H9 (cell line): ENCODE data around the gene IRF2. TPM values are rescaled to one million over a fixed set of nuclear protein-coding genes. Genes with fewer than 3 reads are reported as not detected.

Experiments
- DNase-seq: peaks from one replicate; pipeline ENCODE4 v3.0.0-alpha.2; 2017
- H2AFZ ChIP-seq: one replicate; pipeline ENCODE4 v1.6.1; 2013; ENCODE audit warnings: mild to moderate bottlenecking, low read length, control low read depth, moderate library complexity
- H2AK5ac ChIP-seq: 2 replicates; pipeline ENCODE4 v1.6.1; 2013; ENCODE audit warnings: low read length, control low read depth, mixed read lengths; ENCODE audit not compliant: insufficient read length
- H2BK120ac ChIP-seq: one replicate; pipeline ENCODE4 v1.6.1; 2013; ENCODE audit warnings: low read depth, mild to moderate bottlenecking, low read length, control low read depth, inconsistent platforms; ENCODE audit not compliant: poor library complexity, severe bottlenecking
- H2BK12ac ChIP-seq: 2 replicates; pipeline ENCODE4 v1.6.1; 2013; ENCODE audit warnings: low read length, control low read depth, mixed read lengths, low read depth; ENCODE audit not compliant: insufficient read length
- H2BK15ac ChIP-seq: 2 replicates; pipeline ENCODE4 v1.6.1; 2013; ENCODE audit warnings: low read depth, low read length, control low read depth
- H2BK20ac ChIP-seq: one replicate; pipeline ENCODE4 v1.6.1; 2013; ENCODE audit warnings: low read depth, mild to moderate bottlenecking, low read length, control low read depth, inconsistent platforms; ENCODE audit not compliant: poor library complexity, severe bottlenecking
- H2BK5ac ChIP-seq: 2 replicates; pipeline ENCODE4 v1.6.1; 2013; ENCODE audit warnings: low read length, control low read depth, mixed read lengths; ENCODE audit not compliant: insufficient read length
- H3K14ac ChIP-seq: 2 replicates; pipeline ENCODE4 v1.6.1; 2013; ENCODE audit warnings: low read length, control low read depth; ENCODE audit not compliant: insufficient read depth
- H3K18ac ChIP-seq: 2 replicates; pipeline ENCODE4 v1.6.1; 2013; ENCODE audit warnings: low read depth, mild to moderate bottlenecking, mixed read lengths, low read length, control low read depth; ENCODE audit not compliant: insufficient read length
- H3K23ac ChIP-seq: 2 replicates; pipeline ENCODE4 v1.6.1; 2013; ENCODE audit warnings: low read length, control low read depth, mixed read lengths, low read depth; ENCODE audit not compliant: insufficient read length
- H3K23me2 ChIP-seq: 2 replicates; pipeline ENCODE4 v1.6.1; 2013; ENCODE audit warnings: low read depth, mild to moderate bottlenecking, mixed read lengths, low read length, control low read depth; ENCODE audit not compliant: insufficient read length, poor library complexity, severe bottlenecking
- H3K27ac ChIP-seq: 2 replicates; pipeline ENCODE4 v1.5.1; 2013; ENCODE audit warnings: low read length, control low read depth, mixed read lengths, low read depth; ENCODE audit not compliant: insufficient read length
- H3K27me3 ChIP-seq: 2 replicates; pipeline ENCODE4 v1.6.1; 2013; ENCODE audit warnings: low read length, control low read depth, inconsistent platforms; ENCODE audit not compliant: insufficient read depth
- H3K4ac ChIP-seq: 2 replicates; pipeline ENCODE4 v1.6.1; 2013; ENCODE audit warnings: low read depth, mild to moderate bottlenecking, control low read depth, inconsistent platforms, low read length, moderate library complexity
- H3K4me1 ChIP-seq: 2 replicates; pipeline ENCODE4 v1.6.1; 2013; ENCODE audit warnings: low read length, control low read depth, inconsistent platforms; ENCODE audit not compliant: insufficient read depth
- H3K4me2 ChIP-seq: 2 replicates; pipeline ENCODE4 v1.6.1; 2013; ENCODE audit warnings: low read length, control low read depth, mixed read lengths; ENCODE audit not compliant: insufficient read length, insufficient read depth
- H3K56ac ChIP-seq: 2 replicates; pipeline ENCODE4 v1.6.1; 2013; ENCODE audit warnings: low read depth, mild to moderate bottlenecking, mixed read lengths, low read length, control low read depth; ENCODE audit not compliant: insufficient read length
- H3K79me1 ChIP-seq: 2 replicates; pipeline ENCODE4 v1.6.1; 2013; ENCODE audit warnings: low read depth, mild to moderate bottlenecking, moderate library complexity, low read length, control low read depth, inconsistent platforms; ENCODE audit not compliant: insufficient read depth, poor library complexity, severe bottlenecking
- H3K79me2 ChIP-seq: 2 replicates; pipeline ENCODE4 v1.6.1; 2013; ENCODE audit warnings: low read length, control low read depth, inconsistent platforms; ENCODE audit not compliant: insufficient read depth
- H3K9ac ChIP-seq: 2 replicates; pipeline ENCODE4 v1.6.1; 2013; ENCODE audit warnings: low read length, control low read depth, mixed read lengths; ENCODE audit not compliant: insufficient read length; ENCODE audit errors: extremely low read depth
- H3K9me3 ChIP-seq: one replicate; pipeline ENCODE4 v1.6.1; 2013; ENCODE audit warnings: low read depth, low read length, inconsistent platforms; ENCODE audit not compliant: control insufficient read depth
- H3T11ph ChIP-seq: one replicate; pipeline ENCODE4 v1.6.1; 2013; ENCODE audit warnings: mild to moderate bottlenecking, low read length, control low read depth, inconsistent platforms
- H4K20me1 ChIP-seq: one replicate; pipeline ENCODE4 v1.6.1; 2013; ENCODE audit not compliant: control insufficient read depth, insufficient read length, insufficient read depth
- H4K5ac ChIP-seq: 2 replicates; pipeline ENCODE4 v1.6.1; 2013; ENCODE audit warnings: low read depth, mild to moderate bottlenecking, mixed read lengths, low read length, control low read depth; ENCODE audit not compliant: insufficient read length
- H4K8ac ChIP-seq: replicated peaks from 2 replicates; pipeline ENCODE4 v1.6.1; 2013; ENCODE audit warnings: low read length, control low read depth, mixed read lengths, low read depth; ENCODE audit not compliant: insufficient read length
- H4K91ac ChIP-seq: 2 replicates; pipeline ENCODE4 v1.6.1; 2013; ENCODE audit warnings: low read depth, mild to moderate bottlenecking, moderate library complexity, mixed read lengths, low read length, control low read depth; ENCODE audit not compliant: insufficient read length
- H3K27ac Mint-ChIP-seq, 3 experiments: 2 replicates in 2 of 3; 3 replicates in 1 of 3; pipeline ENCODE4 v1.8.0; 2020 to 2021; ENCODE audit warnings: mixed read lengths in 3 of 3, mild to moderate bottlenecking in 1 of 3, moderate library complexity in 1 of 3
- H3K27me3 Mint-ChIP-seq: 2 replicates; pipeline ENCODE4 v1.8.0; 2021; ENCODE audit warnings: low read depth, mild to moderate bottlenecking, moderate library complexity, mixed read lengths
- H3K36me3 Mint-ChIP-seq, 3 experiments: 2 replicates in 2 of 3; 3 replicates in 1 of 3; pipeline ENCODE4 v1.8.0; 2020 to 2021; ENCODE audit warnings: low read depth in 3 of 3, mixed read lengths in 3 of 3; ENCODE audit not compliant: insufficient read depth in 1 of 3
- H3K4me1 Mint-ChIP-seq, 2 experiments: 2 replicates each; pipeline ENCODE4 v1.8.0; 2020; ENCODE audit warnings: mixed read lengths in 2 of 2
- H3K4me3 Mint-ChIP-seq, 2 experiments: 2 replicates in 1 of 2; 3 replicates in 1 of 2; pipeline ENCODE4 v1.8.0; 2020 to 2021; ENCODE audit warnings: mild to moderate bottlenecking in 2 of 2, mixed read lengths in 2 of 2, moderate library complexity in 1 of 2
- H3K9me3 Mint-ChIP-seq, 2 experiments: 2 replicates in 1 of 2; 3 replicates in 1 of 2; pipeline ENCODE4 v1.8.0; 2020; ENCODE audit warnings: mild to moderate bottlenecking in 2 of 2, mixed read lengths in 2 of 2, moderate library complexity in 1 of 2
- WGBS: extraction: QIAGEN DNeasy Blood & Tissue Kit; methylation state at CpG from one replicate; pipeline ENCODE4 v1.1.7; 2013; ENCODE audit warnings: missing lambda C conversion rate, low lambda C conversion rate, mixed read lengths; ENCODE audit not compliant: insufficient read length; ENCODE audit errors: extremely low coverage; 5-methylcytosine and 5-hydroxymethylcytosine counted together
- total RNA-seq: library from RNA; stranded (reverse); gene quantifications from 2 replicates; pipeline ENCODE4 v1.2.1, GENCODE V29; 2021
- TF ChIP-seq, protein P1 (sequence below): fragments of 200-600 bp; sonication (generic); conservative IDR thresholded peaks from 3 replicates; pipeline ENCODE4 v1.8.0; 2021; ENCODE audit warnings: antibody characterized with exemption, mild to moderate bottlenecking

Gene IRF2
- total RNA-seq, 1 experiment from 2014 or later, result 13.5 TPM

DNA sequence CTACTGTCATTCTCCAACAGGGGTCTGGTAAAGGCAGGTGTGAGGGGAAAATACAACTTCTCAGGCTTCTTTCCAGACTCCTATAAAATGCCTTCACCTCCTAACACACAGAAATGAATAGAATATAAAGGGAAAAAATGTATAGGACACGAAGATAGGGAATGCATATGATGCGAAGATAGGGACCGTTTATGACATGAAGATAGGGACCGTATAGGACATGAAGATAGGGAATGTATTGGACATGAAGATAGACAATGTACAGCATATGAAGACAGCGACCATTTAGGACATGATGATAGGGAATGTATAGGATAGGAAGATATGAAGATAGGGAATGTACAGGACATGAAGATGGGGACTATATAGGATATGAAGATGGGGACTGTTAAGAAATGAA is 10.5 kb downstream of the IRF2 start:
- Histone ChIP-seq H3K4me1 (peaks cover 6% of the 10 kb centered on the region; the same call in 1 of the 2 replicates), H3K27me3 (no peaks in the 10 kb centered on the region), H4K8ac (no peak overlapping the region), H3K27ac (no peak overlapping the region), H3K23ac (no peak overlapping the region), H3K9ac (no peak overlapping the region), H3K4me2 (no peak overlapping the region), H4K91ac (no peak overlapping the region), H3K23me2 (no peaks in the 10 kb centered on the region), H2AFZ (no peak overlapping the region), H2BK120ac (no peak overlapping the region), H2BK20ac (no peak overlapping the region), H3K18ac (no peak overlapping the region), H2BK12ac (no peak overlapping the region), H3T11ph (no peak overlapping the region), H2BK15ac (no peak overlapping the region), H3K9me3 (no peaks in the 10 kb centered on the region), H2BK5ac (no peak overlapping the region), H2AK5ac (no peak overlapping the region), H3K79me1 (peaks cover 7% of the 10 kb centered on the region), H3K56ac (no peak overlapping the region), H3K4ac (no peak overlapping the region), H3K14ac (no peak overlapping the region), H3K79me2 (peaks cover 14% of the 10 kb centered on the region; the same call in 1 of the 2 replicates), H4K5ac (no peak overlapping the region), H4K20me1 (no peaks in the 10 kb centered on the region)
- no CpG with 5 or more reads among the region's 5 CpGs for WGBS
- DNase-seq, result no peak
- Mint-ChIP-seq H3K36me3 (no peaks in the 10 kb centered on the region; a peak in 1 of 7 replicates), H3K9me3 (no peaks in the 10 kb centered on the region), H3K27me3 (no peaks in the 10 kb centered on the region), H3K4me1 (peaks cover 29 to 36% of the 10 kb centered on the region in 2 experiments), H3K27ac (no peak overlapping the region), H3K4me3 (no peak overlapping the region)
- TF ChIP-seq, protein P1, sequence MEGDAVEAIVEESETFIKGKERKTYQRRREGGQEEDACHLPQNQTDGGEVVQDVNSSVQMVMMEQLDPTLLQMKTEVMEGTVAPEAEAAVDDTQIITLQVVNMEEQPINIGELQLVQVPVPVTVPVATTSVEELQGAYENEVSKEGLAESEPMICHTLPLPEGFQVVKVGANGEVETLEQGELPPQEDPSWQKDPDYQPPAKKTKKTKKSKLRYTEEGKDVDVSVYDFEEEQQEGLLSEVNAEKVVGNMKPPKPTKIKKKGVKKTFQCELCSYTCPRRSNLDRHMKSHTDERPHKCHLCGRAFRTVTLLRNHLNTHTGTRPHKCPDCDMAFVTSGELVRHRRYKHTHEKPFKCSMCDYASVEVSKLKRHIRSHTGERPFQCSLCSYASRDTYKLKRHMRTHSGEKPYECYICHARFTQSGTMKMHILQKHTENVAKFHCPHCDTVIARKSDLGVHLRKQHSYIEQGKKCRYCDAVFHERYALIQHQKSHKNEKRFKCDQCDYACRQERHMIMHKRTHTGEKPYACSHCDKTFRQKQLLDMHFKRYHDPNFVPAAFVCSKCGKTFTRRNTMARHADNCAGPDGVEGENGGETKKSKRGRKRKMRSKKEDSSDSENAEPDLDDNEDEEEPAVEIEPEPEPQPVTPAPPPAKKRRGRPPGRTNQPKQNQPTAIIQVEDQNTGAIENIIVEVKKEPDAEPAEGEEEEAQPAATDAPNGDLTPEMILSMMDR, result no peak
